HG02588 (cell line): ENCODE data around the gene TGM2.

ENCODE experiments used
- ATAC-seq: cut with Tn5 transposase; IDR thresholded peaks from one replicate; pipeline ENCODE4 v1.9.1; 2021; ENCODE audit warnings: mild to moderate bottlenecking, moderate library complexity; ENCODE audit not compliant: unreplicated experiment

TGM2 gene

GRCh38 chr20:38178065-38178491, 13.0 kb upstream of the TGM2 start:
- ATAC-seq, result no peak

DNA sequence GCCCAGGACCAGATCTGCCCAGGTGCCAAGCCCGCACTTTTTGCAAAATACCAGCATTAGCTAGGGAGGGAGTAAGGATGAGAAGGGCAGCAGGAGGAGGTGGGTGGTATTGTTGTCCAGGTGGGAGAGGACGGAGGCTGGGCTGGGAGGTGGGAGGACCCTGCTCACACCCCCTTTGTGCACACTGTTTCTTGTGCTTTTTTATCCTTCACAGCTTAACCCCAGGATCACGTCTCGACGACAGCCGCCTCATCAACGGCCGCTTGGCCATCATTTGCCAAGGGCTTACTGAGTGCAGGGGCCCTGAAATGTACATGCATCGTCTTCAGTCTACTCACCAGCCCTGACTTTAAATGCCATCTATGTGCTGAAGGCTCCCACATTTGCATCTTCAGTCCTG, 12.1 kb upstream of the TGM2 start:
- no peak for ATAC-seq

DNA sequence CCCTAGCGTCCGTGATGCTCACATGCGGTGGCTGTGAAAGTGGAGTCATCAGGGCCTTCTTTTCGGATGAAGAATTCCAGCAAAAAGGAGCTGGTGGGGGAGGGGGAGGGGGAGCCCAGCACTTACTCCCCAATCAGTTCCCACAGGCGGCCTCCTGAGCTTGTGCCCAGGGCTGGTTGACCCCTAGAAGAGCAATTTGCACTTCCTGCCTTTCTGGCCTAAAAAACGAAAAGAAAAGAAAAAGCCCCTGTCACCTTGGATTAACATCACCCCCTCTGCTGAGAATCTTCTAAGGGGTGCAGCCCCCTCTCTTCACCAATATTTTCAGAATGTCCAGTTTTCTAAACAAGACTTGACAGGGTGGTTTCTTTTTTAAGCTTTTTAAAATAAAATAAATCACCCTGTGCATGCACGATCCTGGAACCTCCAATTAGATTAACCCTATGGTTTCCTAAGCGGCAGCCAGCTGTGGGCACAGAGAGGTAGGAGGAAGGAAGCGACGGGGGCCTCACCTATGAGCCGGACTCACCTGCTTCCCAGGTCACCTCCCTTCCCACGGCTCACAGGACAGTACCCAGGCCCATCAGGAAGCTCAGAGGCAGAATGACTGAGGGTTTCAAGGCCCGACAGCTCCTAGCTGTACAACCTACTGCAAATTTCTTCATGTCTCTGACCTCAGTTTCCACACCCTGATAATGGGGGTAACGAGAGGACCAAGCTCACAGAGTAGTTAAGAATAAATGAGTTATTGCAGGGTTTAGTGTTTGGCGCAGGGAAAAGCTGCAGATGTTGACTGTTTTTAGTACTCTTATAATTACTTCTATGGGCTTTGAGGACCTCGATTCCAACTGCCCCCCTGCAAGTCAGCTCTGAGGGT, 10.5 kb upstream of the TGM2 start:
- no peak for ATAC-seq

DNA sequence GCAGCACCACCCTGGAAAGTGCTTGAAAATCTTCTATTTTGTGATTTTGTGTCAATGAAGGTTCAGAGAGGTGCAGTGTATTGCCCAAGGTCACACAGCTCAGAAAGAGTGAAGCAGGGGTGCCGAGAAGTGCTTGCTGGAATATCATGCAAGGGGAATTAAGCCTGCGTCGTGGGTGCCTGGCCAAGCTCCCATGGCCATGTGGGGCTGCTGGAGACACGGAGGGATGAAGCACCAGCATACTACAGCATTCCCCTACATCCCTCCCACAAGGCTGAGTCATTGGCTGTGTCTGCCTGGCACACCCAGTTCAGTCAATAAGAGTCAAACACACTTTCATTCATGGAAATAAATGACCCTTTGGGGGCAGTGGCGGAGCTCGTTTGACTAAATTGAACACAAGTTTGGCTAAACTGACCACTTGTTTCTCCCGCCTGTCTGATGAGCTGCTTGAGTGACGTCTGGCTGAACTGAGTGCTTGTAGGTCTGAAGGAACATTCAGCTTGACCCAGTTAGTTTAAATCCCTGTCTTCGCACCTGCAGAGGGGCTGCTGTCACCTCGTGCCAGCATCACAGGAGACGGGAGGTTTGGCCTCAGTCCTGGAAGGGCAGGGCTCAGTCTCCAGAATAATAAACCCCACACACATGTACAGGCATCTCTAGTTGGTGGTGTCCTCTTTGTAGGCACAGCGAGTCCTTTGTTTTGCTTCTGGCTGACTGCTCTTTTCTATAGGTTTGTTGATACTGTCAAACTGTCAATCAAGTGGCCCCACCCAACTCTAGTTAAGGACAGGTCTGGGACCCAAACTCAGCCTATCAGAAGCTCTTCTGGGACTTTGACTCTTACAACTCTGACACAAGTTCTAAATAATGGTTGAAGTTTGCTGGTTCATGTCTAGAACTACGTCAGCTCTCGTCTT, 8.4 kb upstream of the TGM2 start:
- ATAC-seq, result no peak

DNA sequence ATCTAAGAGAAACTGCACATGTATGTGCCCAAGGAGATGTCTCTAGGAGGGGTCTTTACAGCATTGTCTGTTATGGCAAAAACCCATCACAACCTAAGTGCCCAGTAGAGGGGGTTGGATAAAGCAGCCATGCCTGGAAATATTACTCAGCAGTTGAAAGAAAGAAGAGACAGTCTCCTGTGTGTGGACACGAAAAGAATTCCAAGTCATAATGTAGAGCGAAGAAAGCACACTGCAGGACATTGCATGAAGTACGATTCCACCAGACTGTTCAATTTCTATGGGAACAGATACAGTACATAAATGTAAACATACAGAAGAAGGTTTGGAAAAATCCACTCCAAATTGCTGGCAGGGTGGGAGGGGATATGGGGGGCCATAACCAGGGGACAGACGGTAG, 7.3 kb upstream of the TGM2 start:
- ATAC-seq, result no peak

- ATAC-seq, result no peak
Observed at GRCh38 chr20:38171675-38172043, 6.6 kb upstream of the TGM2 start.

DNA sequence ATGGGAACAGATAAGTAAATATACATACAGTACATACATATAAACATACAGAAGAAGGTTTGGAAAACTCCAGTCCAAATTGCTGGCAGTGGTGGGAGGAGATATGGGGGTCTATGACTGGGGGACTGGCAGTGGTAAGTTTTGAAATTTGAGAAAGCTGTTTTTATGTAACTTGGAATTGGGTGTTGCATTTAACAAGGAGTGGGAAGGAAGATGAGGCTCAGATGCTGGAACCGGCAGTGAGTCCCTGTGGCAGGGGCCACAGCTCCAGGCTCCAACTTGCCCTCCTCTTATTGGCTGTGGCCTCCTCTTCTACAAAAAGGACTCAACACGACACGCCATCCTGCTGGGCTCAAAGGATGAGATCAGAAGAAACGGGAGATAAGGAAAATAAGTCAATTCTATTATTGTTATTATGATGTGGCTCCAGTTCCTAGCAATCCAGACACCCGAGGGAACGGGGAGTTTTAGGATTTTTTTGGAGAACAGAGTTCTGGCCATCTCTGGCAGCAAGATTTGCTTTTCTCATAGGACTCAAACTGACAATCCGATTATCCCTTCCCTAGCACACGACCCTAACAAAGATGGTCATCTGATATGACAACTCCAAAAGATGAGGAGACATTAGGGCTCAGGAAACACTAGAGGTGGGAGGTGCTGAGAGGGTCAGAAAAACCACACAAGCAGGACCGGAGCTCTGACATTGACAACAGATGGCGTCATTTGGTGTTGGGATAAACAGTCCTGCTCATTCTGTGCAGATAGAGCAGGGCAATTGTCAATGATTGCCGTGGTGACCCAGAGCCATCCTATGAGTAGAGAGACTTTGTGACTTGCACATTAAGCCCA, 6.0 kb upstream of the TGM2 start:
- no peak for ATAC-seq

DNA sequence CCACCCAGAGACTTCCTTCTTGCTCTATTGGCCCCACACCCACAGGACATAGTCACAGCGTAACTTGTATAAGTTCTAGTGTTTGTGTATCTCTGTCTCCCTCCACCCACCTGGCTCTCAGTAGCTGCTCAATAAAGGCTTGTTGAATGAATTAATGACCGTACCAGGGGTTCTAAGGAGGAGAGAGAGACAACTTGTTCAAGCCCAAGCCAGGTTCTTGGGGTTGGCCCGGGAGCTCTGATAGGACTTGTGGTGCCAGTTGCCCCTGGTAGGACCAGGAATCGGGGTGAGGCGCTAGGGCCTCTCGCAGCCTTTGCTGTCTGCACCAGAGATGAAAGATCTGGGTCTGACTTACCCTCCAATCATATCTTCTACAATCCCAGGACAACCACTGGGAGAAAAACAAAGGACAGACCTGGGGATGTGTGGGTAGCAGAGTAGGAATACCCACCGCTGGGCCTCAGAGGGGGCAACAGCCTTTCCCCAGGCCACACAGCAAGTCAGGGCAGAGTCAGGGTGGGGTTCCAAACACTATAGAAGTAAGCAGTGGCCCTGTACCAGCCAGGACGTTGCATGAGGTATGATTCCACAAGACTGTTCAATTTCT, 5.3 kb upstream of the TGM2 start:
- no peak for ATAC-seq

DNA sequence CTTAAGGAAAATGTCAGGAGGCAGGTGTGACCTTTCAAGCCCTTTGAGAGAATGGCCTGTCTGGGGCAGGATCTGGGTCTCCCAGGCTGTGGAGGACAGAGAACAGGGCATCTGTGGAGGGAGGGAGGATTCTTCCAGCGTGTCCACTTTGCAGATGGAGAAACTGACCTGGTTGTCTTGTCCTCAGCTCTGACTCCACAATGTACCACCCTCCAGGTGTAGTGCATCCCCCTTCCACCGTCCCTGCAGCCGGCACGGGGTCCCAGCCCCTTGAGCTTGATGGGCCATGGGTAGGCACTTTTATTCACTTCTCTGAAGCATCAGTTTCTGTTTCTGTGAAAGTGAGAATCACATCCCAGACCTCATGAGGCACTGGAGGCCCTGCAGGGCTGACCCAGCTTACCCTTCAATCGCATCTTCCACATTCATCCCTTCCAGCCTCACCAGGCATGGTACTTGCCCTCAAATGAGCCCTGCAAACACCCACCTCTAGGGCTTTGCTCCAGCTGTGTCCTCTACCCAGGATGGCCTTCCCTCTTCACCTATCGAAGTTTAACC, 4.6 kb upstream of the TGM2 start:
- no peak for ATAC-seq

- ATAC-seq, result no peak
Observed at GRCh38 chr20:38168791-38169589, 3.9 kb upstream of the TGM2 start.

DNA sequence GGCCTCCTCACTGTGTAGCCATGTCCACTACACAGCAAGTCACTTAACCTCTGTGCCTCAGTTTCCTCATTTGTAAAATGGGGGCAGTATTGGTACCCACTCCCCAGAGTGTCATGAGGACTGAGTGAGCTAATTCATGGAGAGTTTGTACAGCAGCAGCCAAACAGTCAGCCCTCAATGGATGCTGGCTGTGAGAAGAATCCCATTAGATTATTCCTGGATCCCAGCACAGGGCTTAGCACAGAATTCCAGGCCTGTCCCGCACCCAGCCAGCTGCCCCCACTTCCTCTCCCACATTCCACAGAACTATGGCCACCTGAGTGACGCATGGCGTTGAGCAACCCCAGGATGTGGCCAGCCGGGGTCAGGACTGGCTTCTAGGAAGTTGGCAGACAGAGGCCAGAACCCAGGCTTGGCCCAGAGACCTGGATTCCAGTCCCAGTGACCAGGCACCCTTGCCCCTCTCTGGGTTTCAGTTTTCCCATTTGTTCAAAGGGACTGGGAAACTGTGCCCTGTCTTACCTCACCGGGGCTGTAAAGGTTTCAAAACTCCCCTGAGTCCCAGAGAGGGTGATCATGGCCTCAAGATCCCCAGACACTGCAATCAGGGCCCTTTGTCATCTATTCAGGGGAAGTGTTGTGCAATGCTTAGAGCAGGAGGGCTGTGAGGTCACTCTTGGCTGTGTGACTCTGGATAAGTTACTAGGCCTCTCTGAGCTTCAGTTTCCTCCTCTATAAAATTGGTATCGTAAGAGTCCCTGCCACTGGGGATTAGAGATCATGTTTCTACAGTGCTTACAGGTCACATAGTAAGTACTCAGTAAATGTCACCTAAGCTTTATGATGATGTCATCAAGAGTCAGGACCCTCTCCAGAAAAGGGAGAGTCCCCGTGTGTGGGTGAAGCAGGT, 3.0 kb upstream of the TGM2 start:
- ATAC-seq, result no peak

DNA sequence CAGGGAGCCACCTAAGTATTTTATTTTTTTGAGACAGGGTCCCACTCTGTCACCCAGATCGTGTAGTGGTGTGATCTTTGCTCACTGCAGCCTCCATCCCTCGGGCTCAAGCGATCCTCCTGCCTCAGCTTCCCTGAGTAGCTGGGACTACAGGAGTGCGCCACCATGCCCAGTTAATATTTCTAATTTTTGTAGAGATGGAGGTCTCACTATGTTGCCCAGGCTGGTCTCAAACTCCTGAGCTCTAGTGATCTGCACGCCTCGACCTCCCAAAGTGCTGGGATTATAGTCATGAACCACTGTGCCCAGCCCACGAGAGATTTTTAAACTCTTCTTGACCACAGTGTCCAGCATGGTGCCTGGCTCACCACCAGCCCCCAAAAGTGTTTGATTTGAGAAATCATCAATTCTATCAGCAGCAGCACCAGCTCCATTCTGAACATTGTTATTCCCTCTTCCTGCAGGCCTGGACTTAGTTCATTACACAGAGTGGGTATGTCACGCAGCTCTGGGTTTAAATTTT, 2.3 kb upstream of the TGM2 start:
- no peak for ATAC-seq

- no peak for ATAC-seq
Observed at GRCh38 chr20:38166703-38167233, 1.7 kb upstream of the TGM2 start.

- ATAC-seq, result no peak
Observed at GRCh38 chr20:38165966-38166702, 1.1 kb upstream of the TGM2 start.

DNA sequence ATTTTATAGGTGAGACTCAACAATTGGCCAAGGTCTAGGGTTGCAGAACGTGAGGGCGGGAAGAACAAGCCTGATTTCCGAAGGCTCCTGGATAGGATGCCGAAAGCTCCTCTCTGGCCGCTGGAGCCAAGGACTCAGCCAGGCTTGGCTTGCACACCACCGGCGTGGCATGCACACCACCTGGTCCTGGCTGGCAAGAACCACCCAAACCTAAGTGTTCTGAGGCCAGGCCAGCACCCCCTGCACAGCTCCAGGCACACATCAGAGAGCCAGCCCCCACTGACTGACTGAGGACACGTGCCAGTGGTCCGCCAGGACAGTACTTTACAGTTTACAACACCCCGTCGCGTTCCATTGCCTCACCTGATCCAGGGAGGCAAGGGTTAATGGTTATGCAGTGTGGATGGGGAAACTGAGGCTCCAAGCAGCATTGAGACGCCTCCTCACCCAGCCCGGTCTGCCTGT, 414 bp downstream of the TGM2 start:
- no peak for ATAC-seq

- ATAC-seq, result no peak
Observed at GRCh38 chr20:38164069-38164468, 1.0 kb downstream of the TGM2 start.
